ENCODE measurements around the gene KIAA0753. TPM values are rescaled to one million over a fixed set of nuclear protein-coding genes. Genes with fewer than 3 reads are reported as not detected.

The KIAA0753 gene
- total and polyA plus RNA-seq, 9 of the 15 experiments (the other 6 are each of a cell fraction or from before 2014, with no cell fraction given), result 2.0 to 9.0 (median 6.9) TPM

GRCh38 chr17:6569370-6570285, 70.9 kb downstream of the KIAA0753 start (continued):
- TF ChIP-seq CEBPG (CRISPR knock-in tag; IDR thresholded peaks at IDR 0.05) (no peak; the same call in 1 of the 2 replicates), CEBPG (tag; conservative IDR thresholded peaks at IDR 0.05 in 1 of 2, IDR thresholded peaks at IDR 0.05 in 1 of 2) (peak; percentile 57 to 82; a peak in 3 of 4 replicates), TEAD4 (IDR thresholded peaks at IDR 0.05; ENCODE audit: low read length) (peak; percentile 33; the same call in 1 of the 2 replicates), TEAD4 (CRISPR knock-in tag; IDR thresholded peaks at IDR 0.05; ENCODE audit: borderline replicate concordance) (no peak), TAF1 (IDR thresholded peaks at IDR 0.05; ENCODE audit: control insufficient read depth, extremely low read depth, insufficient read depth, low read length, severe bottlenecking) (no peak)

- BruUV-seq (replicated peaks), result no TSS peak
- Histone ChIP-seq H3K9ac (ENCODE audit: insufficient read depth in 1 of 2, low read depth in 2 of 2, low read length in 2 of 2) (no peak overlapping the region), H3K36me3 (ENCODE audit: control insufficient read depth, insufficient read depth, low read length) (no peaks in the 10 kb centered on the region), H4K20me1 (replicated peaks; ENCODE audit: control insufficient read depth, insufficient read depth, low read length) (no peaks in the 10 kb centered on the region), H3K4me3 (no peak overlapping the region), H3K79me2 (ENCODE audit: control insufficient read depth, insufficient read depth, low read length) (no peaks in the 10 kb centered on the region), H2AFZ (ENCODE audit: low read depth, low read length) (no peak overlapping the region), H3K4me2 (ENCODE audit: insufficient read depth, low read length) (no peak overlapping the region), H3K4me1 (replicated peaks in 1 of 2; ENCODE audit: control insufficient read depth in 2 of 2, insufficient read depth in 2 of 2, low read length in 2 of 2) (no peaks in the 10 kb centered on the region), H3K9me3 (replicated peaks; ENCODE audit: control insufficient read depth, insufficient read depth, low read depth, low read length) (no peaks in the 10 kb centered on the region), H3K9me1 (ENCODE audit: control insufficient read depth, insufficient read depth, low read length) (no peaks in the 10 kb centered on the region), H3K27me3 (ENCODE audit: control insufficient read depth in 2 of 2, insufficient read depth in 2 of 2, low read length in 2 of 2) (no peaks in the 10 kb centered on the region), H3K27ac (ENCODE audit: extremely low read depth, low read depth, low read length) (no peak overlapping the region)
- no peak for DNase-seq (ENCODE audit: extremely low read depth in 1 of 4, low spot score in 3 of 4)
- ChIA-PET CTCF (ENCODE audit: low intra/inter-chr PET ratio) (no interaction called here), POLR2A (interaction anchor here (1.5 kb wide), 1 partner anchor 10 kb away, joined by 4 read pairs; no protein-coding TSS in a partner anchor)
- ATAC-seq, result no peak
- WGBS (ENCODE audit: insufficient coverage, low coverage, missing lambda C conversion rate), result 61% methylated on average over 5 of the region's 12 CpGs
- in situ Hi-C loops (cut with MboI) (no loop called here), intact Hi-C loops (cut with micrococcal nuclease) (no loop called here)
- no peak for FAIRE-seq
- TF ChIP-seq POLR3G (IDR thresholded peaks at IDR 0.05; ENCODE audit: extremely low read depth, insufficient read length, insufficient replicate concordance), result no peak
- TF ChIP-seq LEF1 (IDR thresholded peaks at IDR 0.05), result no peak
- TF ChIP-seq ZBTB40 (IDR thresholded peaks at IDR 0.05), result no peak
- no peak for TF ChIP-seq ZBTB40 (CRISPR knock-in tag; IDR thresholded peaks at IDR 0.05)
Observed at GRCh38 chr17:6568184-6568758, 72.2 kb downstream of the KIAA0753 start.

Data from K562 (cell line).